Liver (tissue), 9 donors: ENCODE results near the gene SMS. TPM values are rescaled to one million over a fixed set of nuclear protein-coding genes. Genes with fewer than 3 reads are reported as not detected.

Experiments used
- DNase-seq: peaks from one replicate; pipeline ENCODE4 v3.0.0-alpha.2; 2017; ENCODE audit warnings: low spot score
- H3K27ac ChIP-seq, 2 donors: one replicate each; pipeline ENCODE4 v1.7.0; 2013; ENCODE audit warnings: inconsistent platforms in 2 of 2, low read length in 2 of 2, control low read depth in 1 of 2, low read depth in 1 of 2, mild to moderate bottlenecking in 1 of 2
- H3K27me3 ChIP-seq, 4 donors: one replicate each; pipeline versions ENCODE4 v1.6.1 to v1.7.0; 2013; ENCODE audit warnings: low read length in 3 of 4, inconsistent platforms in 1 of 4, mild to moderate bottlenecking in 1 of 4, moderate library complexity in 1 of 4; ENCODE audit not compliant: control insufficient read depth in 4 of 4, insufficient read depth in 4 of 4
- H3K36me3 ChIP-seq, 4 donors: one replicate each; pipeline versions ENCODE4 v1.6.1 to v1.7.0; 2013; ENCODE audit warnings: low read length in 3 of 4, mild to moderate bottlenecking in 3 of 4, low read depth in 1 of 4, moderate library complexity in 1 of 4; ENCODE audit not compliant: control insufficient read depth in 4 of 4, insufficient read depth in 3 of 4
- H3K4me1 ChIP-seq, 4 donors: one replicate each; pipeline versions ENCODE4 v1.6.1 to v1.7.0; 2013; ENCODE audit warnings: low read length in 3 of 4, mild to moderate bottlenecking in 3 of 4, moderate library complexity in 1 of 4; ENCODE audit not compliant: control insufficient read depth in 4 of 4, insufficient read depth in 4 of 4
- H3K4me3 ChIP-seq, 3 donors: one replicate each; pipeline versions ENCODE4 v1.6.1 to v1.7.0; 2013; ENCODE audit warnings: low read length in 3 of 3, control low read depth in 1 of 3, low read depth in 1 of 3, mild to moderate bottlenecking in 1 of 3
- H3K9ac ChIP-seq, 2 donors: one replicate each; pipeline ENCODE4 v1.7.0; 2013; ENCODE audit warnings: low read length in 2 of 2, mild to moderate bottlenecking in 2 of 2, moderate library complexity in 2 of 2, control low read depth in 1 of 2, low read depth in 1 of 2
- H3K9me3 ChIP-seq, 4 donors: one replicate each; pipeline versions ENCODE4 v1.6.1 to v1.7.0; 2013; ENCODE audit warnings: low read length in 3 of 4; ENCODE audit not compliant: control insufficient read depth in 4 of 4
- EGR1 ChIP-seq, 2 donors: IDR thresholded peaks; 2 replicates each; pipeline ENCODE4 v1.6.1; 2016 to 2018; ENCODE audit warnings: antibody characterized with exemption in 2 of 2, low read depth in 2 of 2
- FOXA1 ChIP-seq: IDR thresholded peaks from 2 replicates; pipeline ENCODE4 v1.6.1; 2016; ENCODE audit warnings: antibody characterized with exemption
- FOXA2 ChIP-seq: IDR thresholded peaks from 2 replicates; pipeline ENCODE4 v1.6.1; 2016; ENCODE audit warnings: antibody characterized with exemption
- GABPA ChIP-seq, 2 donors: IDR thresholded peaks in 1 of 2; conservative IDR thresholded peaks in 1 of 2; 2 replicates each; pipeline ENCODE4 v1.6.1; 2016; ENCODE audit warnings: antibody characterized with exemption in 2 of 2, mild to moderate bottlenecking in 1 of 2, moderate library complexity in 1 of 2
- HNF4A ChIP-seq, 2 donors: conservative IDR thresholded peaks; 2 replicates each; pipeline ENCODE4 v1.6.1; 2016; ENCODE audit warnings: antibody characterized with exemption in 2 of 2, mild to moderate bottlenecking in 2 of 2
- HNF4G ChIP-seq: IDR thresholded peaks from 2 replicates; pipeline ENCODE4 v1.6.1; 2016; ENCODE audit warnings: antibody characterized with exemption
- JUND ChIP-seq, 2 donors: IDR thresholded peaks; 2 replicates each; pipeline ENCODE4 v1.6.1; 2016; ENCODE audit warnings: antibody characterized with exemption in 2 of 2
- RAD21 ChIP-seq, 2 donors: IDR thresholded peaks; 2 replicates each; pipeline ENCODE4 v1.6.1; 2016; ENCODE audit warnings: antibody characterized with exemption in 2 of 2, mild to moderate bottlenecking in 2 of 2
- RXRA ChIP-seq, 2 donors: IDR thresholded peaks; 2 replicates each; pipeline ENCODE4 v1.6.1; 2017 to 2018; ENCODE audit warnings: antibody characterized with exemption in 2 of 2, mild to moderate bottlenecking in 1 of 2
- SP1 ChIP-seq: IDR thresholded peaks from 2 replicates; pipeline ENCODE4 v1.6.1; 2018; ENCODE audit warnings: antibody characterized with exemption, mild to moderate bottlenecking
- TAF1 ChIP-seq: conservative IDR thresholded peaks from 2 replicates; pipeline ENCODE4 v1.6.1; 2016; ENCODE audit warnings: antibody characterized with exemption, mild to moderate bottlenecking
- WGBS: extraction: QIAGEN DNeasy Blood & Tissue Kit; methylation state at CpG from one replicate; pipeline ENCODE4 v1.1.7; 2013; 5-methylcytosine and 5-hydroxymethylcytosine counted together
- polyA plus RNA-seq, 2 donors: library from polyadenylated mRNA; stranded (reverse) in 1 of 2; unstranded in 1 of 2; fragments of 200-250 nt in 1 of 2; fragments of >200 nt in 1 of 2; fragmentation: Nextera tagmentation in 1 of 2; extraction: Ambion mirVana in 1 of 2; gene quantifications; one replicate each; pipeline versions ENCODE4 v1.2.1 to v1.2.3, GENCODE V29; 2013 to 2015
- total RNA-seq, 2 donors: library from RNA; depleted of rRNA; stranded (reverse); fragments of >200 nt; gene quantifications; one replicate each; pipeline ENCODE4 v1.2.3, GENCODE V29; 2014
- TF ChIP-seq, protein P1 (sequence below): IDR thresholded peaks from 2 replicates; pipeline ENCODE4 v1.6.1; 2016; ENCODE audit warnings: antibody characterized with exemption, mild to moderate bottlenecking
- TF ChIP-seq, protein P2 (sequence below): IDR thresholded peaks from 2 replicates; pipeline ENCODE4 v1.6.1; 2016; ENCODE audit warnings: antibody characterized with exemption
- TF ChIP-seq, protein P3 (sequence below): IDR thresholded peaks from 2 replicates; pipeline ENCODE4 v1.6.1; 2016; ENCODE audit warnings: antibody characterized with exemption
- TF ChIP-seq, protein P4 (sequence below): IDR thresholded peaks from 2 replicates; pipeline ENCODE4 v1.6.1; 2016; ENCODE audit warnings: antibody characterized with exemption
- donor health status: healthy.
- donor health status: healthy.
- donor health status: healthy.
- donor health status: healthy.
- donor health status: healthy.

SMS gene
- total and polyA plus RNA-seq, 4 donors, result 13.9 to 41.0 (median 17.8) TPM

DNA sequence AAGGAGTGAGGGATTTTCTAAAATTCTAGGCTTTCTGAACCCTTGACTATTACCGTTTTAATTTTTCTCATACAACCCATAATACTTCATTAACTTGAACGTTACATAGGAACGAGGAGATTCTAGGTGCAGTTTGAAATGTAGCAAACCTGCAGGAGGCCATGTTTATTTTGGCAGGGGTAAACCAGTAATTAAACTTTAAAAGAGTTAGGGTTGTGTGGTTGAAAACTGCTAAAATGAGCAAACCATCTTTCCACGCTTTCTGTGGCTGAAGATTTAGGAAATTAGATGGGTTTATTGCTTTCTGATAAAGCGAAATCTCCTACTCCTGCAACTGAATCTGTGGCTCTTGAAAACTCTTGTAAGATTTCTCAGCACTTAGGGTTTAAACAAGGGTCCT lies 93.3 kb downstream of the SMS start:
- Histone ChIP-seq H3K4me1 (no peaks in the 10 kb centered on the region), H3K9ac (no peak overlapping the region), H3K27me3 (peaks cover 0 to 5% (median 0%) of the 10 kb centered on the region in 4 donors), H3K4me3 (no peak overlapping the region), H3K27ac (no peak overlapping the region), H3K9me3 (no peaks in the 10 kb centered on the region), H3K36me3 (no peaks in the 10 kb centered on the region)
- no peak for DNase-seq
- TF ChIP-seq TAF1, result no peak
- TF ChIP-seq FOXA2, result no peak
- TF ChIP-seq, protein P1, sequence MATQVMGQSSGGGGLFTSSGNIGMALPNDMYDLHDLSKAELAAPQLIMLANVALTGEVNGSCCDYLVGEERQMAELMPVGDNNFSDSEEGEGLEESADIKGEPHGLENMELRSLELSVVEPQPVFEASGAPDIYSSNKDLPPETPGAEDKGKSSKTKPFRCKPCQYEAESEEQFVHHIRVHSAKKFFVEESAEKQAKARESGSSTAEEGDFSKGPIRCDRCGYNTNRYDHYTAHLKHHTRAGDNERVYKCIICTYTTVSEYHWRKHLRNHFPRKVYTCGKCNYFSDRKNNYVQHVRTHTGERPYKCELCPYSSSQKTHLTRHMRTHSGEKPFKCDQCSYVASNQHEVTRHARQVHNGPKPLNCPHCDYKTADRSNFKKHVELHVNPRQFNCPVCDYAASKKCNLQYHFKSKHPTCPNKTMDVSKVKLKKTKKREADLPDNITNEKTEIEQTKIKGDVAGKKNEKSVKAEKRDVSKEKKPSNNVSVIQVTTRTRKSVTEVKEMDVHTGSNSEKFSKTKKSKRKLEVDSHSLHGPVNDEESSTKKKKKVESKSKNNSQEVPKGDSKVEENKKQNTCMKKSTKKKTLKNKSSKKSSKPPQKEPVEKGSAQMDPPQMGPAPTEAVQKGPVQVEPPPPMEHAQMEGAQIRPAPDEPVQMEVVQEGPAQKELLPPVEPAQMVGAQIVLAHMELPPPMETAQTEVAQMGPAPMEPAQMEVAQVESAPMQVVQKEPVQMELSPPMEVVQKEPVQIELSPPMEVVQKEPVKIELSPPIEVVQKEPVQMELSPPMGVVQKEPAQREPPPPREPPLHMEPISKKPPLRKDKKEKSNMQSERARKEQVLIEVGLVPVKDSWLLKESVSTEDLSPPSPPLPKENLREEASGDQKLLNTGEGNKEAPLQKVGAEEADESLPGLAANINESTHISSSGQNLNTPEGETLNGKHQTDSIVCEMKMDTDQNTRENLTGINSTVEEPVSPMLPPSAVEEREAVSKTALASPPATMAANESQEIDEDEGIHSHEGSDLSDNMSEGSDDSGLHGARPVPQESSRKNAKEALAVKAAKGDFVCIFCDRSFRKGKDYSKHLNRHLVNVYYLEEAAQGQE, result no peak
- no peak for TF ChIP-seq GABPA (IDR thresholded peaks at IDR 0.05 in 1 of 2, conservative IDR thresholded peaks at IDR 0.05 in 1 of 2)
- no peak for TF ChIP-seq HNF4A (conservative IDR thresholded peaks at IDR 0.05)
- no peak for TF ChIP-seq RXRA (IDR thresholded peaks at IDR 0.05)
- TF ChIP-seq HNF4G, result no peak
- no peak for TF ChIP-seq SP1
- TF ChIP-seq, protein P2, sequence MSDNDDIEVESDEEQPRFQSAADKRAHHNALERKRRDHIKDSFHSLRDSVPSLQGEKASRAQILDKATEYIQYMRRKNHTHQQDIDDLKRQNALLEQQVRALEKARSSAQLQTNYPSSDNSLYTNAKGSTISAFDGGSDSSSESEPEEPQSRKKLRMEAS, result no peak
- no peak for TF ChIP-seq RAD21 (IDR thresholded peaks at IDR 0.05)
- TF ChIP-seq, protein P3, sequence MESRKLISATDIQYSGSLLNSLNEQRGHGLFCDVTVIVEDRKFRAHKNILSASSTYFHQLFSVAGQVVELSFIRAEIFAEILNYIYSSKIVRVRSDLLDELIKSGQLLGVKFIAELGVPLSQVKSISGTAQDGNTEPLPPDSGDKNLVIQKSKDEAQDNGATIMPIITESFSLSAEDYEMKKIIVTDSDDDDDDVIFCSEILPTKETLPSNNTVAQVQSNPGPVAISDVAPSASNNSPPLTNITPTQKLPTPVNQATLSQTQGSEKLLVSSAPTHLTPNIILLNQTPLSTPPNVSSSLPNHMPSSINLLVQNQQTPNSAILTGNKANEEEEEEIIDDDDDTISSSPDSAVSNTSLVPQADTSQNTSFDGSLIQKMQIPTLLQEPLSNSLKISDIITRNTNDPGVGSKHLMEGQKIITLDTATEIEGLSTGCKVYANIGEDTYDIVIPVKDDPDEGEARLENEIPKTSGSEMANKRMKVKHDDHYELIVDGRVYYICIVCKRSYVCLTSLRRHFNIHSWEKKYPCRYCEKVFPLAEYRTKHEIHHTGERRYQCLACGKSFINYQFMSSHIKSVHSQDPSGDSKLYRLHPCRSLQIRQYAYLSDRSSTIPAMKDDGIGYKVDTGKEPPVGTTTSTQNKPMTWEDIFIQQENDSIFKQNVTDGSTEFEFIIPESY, result no peak
- TF ChIP-seq, protein P4, sequence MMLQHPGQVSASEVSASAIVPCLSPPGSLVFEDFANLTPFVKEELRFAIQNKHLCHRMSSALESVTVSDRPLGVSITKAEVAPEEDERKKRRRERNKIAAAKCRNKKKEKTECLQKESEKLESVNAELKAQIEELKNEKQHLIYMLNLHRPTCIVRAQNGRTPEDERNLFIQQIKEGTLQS, result no peak
- no peak for TF ChIP-seq EGR1 (IDR thresholded peaks at IDR 0.05; ENCODE audit: low read depth in 2 of 2)
- WGBS, result 69% methylated on average over 5 of the region's 5 CpGs

DNA sequence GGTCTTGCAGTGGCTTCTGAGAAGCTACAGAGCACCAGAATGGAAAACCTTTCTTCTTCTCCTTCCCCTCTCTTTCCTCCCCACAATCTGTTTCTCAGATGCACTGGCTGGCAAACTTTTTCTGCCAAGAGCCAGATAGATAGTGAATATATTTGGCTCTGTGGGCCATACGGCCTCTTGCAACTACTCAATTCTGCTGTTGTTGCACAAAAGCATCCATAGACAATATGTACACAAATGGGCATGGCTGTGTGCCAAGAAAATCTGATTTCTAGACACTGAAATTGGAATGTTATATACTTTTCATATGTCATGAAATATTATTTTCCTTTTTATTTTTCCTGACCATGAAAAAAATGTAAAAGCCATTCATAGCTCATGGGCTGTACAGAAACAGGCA lies 94.7 kb downstream of the SMS start:
- TF ChIP-seq, protein P1, result no peak
- TF ChIP-seq EGR1 (IDR thresholded peaks at IDR 0.05; ENCODE audit: low read depth in 2 of 2), result no peak
- TF ChIP-seq FOXA1, result no peak
- TF ChIP-seq, protein P2, result no peak
- no peak for TF ChIP-seq JUND (IDR thresholded peaks at IDR 0.05)
- TF ChIP-seq, protein P4, result no peak
- H3K4me1 ChIP-seq, result no peaks in the 10 kb centered on the region
- DNase-seq, result no peak
- no peak overlapping the region for H3K27ac ChIP-seq
- H3K4me3 ChIP-seq, result no peak overlapping the region
- 69% methylated on average over 1 of the region's 1 CpG for WGBS
- H3K27me3 ChIP-seq, result peaks cover 0 to 5% (median 0%) of the 10 kb centered on the region in 4 donors
- no peaks in the 10 kb centered on the region for H3K9me3 ChIP-seq
- no peak overlapping the region for H3K9ac ChIP-seq
- H3K36me3 ChIP-seq, result no peaks in the 10 kb centered on the region
